Mesenteric fat pad (tissue), 1 donor: ENCODE data around the gene ALDH3A1. TPM values are rescaled to one million over a fixed set of nuclear protein-coding genes. Genes with fewer than 3 reads are reported as not detected.

ENCODE experiments used
- DNase-seq: peaks from one replicate; pipeline ENCODE4 v3.0.0-alpha.2; 2020; ENCODE audit warnings: low spot score
- total RNA-seq: library from RNA; stranded (reverse); fragmentation: NEBNext Ultra II Directional; extraction: Animal tissue kit (Norgen Biotek cat#: 25700); gene quantifications from one replicate; pipeline ENCODE4 v1.2.1, GENCODE V29; 2021
- donor health status: DM: yes; HTN: yes; CAD: no.

Gene ALDH3A1
- total RNA-seq, 1 donor from 2014 or later: 1.3 TPM

DNA sequence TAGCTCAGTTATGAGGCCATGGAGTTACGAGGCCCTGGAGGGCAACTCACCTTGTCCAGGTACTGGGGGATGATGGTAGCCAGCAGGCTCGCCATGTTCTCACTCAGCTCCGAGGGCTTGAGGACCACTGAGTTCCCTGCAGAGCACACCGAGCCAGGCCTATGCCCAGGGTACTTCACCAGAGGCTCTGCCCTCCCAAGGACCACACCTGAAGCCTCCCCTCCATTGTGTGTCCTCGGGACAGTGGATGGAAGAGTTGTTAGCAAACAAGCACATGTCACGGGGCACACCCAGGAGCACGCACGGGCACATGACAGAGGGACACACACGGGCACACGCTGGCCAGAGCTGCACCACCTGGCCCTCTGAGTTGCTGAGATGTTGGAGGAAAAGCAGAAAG lies 5.6 kb downstream of the ALDH3A1 start:
- no peak for DNase-seq

DNA sequence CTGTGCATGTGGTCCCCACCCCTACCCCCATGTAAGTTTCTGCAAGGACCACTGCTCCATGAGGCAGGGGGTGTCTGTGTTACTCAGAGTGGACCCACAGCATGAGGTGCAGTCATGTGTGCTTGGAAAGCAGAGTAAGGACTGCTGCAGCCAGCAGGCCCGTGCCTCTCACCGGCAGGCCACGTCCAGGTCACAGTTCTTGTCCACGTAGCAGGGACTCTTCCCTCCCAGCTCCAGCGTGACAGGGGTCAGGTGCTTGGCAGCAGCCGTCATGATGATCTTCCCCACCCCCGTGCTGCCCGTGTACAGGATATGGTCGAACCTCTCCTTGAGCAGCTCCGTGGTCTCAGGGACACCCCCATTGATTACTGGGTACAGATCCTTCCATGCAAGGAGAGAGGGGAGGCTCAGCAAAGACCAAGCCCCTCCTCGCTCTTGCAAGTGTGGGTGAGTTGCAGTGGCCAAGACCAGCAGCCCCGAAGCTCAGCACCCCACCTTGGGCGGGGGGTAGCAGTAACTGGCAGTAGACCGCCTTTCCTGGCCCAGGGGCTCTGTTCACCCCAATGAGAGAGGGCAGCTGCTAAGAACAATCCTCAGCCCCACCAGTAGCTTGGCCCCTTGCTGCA lies 6.2 kb downstream of the ALDH3A1 start:
- DNase-seq: no peak

DNA sequence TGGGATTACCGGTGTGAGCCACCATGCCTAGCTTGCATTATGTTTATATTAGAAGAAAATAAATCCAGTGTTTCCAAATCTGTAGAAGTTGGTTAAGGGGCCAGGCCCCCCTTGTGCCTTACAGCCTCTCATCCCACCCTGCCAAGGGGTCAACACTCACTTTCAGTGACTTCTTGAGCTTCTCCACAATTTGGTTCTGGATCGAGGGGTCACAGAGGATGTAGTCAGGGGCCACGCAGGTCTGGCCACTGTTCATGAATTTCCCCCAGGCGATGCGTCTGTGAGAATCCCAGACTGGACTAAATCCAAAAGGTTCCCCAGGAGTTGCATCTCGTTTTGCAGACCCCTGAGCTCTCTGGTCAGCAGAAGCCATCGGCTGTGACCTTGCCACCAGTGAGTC lies 7.2 kb downstream of the ALDH3A1 start:
- DNase-seq: no peak

DNA sequence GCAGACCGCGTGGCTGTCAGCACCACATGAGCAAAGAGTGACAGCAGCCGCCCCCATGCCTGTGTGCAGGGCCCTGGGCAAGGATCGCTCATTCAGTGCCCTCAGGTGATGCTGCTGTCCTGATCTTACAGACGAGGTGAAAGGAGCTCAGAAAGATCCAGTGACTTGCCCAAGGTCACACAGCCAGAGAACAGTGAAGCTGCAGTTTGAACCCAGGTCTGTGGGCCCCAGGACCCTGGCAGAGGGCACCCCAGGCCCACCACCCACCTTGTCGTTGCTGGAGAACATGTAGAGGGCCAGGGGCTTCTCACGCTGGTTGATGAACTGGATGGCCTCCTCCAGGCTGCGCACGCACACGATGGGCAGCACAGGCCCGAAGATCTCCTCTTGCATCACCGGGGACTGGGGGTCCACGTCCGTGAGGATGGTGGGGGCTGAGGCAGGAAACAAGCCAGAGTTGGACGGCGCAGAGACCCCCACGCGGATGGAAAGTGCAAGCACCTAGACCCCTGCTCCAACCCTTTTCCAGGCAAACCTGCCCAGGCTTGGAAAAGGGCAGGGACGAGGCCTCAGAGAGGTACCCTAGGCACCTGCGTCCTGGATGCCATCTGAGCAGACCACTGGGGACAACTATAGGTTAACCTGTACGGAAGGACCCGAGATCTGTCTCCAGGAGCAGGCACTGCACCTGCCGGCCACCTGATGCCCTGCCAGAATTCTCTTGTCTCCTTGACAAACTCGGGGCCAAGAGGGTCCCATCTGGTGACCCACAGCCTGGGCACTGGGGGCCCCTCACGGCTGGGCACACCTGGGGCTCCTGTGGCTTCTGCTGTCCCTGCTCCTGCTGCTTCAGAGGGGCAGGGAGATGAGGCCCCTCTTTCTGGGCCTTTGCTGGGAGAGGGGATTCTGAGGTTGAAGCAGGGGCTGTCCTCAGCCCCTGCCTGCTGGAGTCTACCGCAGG lies 8.6 kb downstream of the ALDH3A1 start:
- DNase-seq: no peak

DNA sequence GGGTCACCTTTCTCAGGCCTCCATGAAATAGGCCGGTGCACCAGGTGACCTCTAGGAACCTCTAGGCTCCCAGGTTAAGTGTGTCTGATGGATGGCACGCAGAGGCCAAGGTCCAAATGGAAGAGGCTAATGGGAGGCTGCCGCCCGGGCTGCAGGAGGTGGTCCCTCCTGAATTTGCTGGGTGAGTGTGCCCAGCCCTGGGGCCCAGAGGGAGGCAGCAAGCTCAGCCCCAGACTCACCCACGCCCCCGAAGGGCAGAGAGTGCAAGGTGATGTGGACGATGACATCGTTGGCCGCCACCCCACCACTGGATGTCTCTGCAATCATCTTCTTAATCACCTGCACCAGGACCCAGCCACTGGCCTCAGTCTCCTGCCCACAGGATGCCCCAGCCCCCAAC lies 9.3 kb downstream of the ALDH3A1 start:
- DNase-seq: no peak

DNA sequence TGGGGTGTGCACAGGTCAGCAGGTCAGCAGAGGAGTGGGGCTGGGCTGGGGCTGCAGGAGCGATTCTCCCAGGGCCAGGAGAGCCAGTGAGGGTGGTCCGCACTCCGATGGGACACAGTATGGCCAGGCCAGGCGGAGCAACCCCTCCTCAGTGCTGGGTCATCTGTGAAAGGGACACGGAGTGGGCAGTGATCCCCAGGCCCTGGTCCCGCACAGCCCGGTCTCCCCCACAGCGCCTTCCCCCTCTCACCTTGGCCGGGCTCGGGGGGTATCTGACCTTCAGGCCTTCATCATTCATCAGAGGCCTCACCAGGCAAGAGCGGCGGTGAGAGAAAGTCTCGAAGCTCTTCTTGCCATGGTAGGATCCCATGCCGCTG lies 10.0 kb downstream of the ALDH3A1 start:
- no peak for DNase-seq

DNA sequence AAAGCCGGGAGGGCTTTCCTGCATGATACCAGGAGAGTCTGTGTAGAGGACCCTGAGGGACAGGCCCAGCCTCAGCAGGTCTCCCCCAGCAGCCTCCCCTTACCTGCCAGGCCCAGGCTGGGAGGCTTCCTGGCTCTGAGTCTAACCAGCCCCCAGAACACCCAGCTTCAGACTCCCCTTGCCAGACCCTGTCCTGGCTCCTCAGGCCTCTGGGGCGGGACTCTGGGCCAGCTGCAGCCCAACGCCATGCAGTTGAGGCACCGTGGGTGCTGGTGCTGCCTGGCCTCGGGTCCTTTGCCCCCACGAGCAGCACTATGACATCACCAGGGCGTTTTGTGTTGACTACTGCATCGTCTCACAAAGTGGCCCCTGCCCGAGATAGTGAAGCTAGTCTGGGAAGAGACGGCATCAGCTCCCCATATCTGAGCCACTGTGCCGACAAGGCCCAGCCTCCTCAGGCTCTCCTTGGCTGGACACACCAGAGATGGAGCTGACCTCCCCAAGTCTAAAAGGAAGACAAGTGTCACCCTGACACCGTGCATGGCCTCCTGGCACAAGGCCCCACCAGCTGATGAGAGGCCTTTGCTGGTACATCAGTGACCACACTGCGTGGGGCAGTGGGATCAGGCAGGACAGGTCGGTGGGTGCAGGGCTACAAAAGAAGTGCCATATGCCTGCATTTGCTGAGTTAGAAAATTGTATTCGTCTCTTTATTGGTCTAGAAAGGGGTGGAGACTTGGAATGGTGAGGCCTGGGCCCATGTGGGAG lies 10.6 kb downstream of the ALDH3A1 start:
- no peak for DNase-seq

DNA sequence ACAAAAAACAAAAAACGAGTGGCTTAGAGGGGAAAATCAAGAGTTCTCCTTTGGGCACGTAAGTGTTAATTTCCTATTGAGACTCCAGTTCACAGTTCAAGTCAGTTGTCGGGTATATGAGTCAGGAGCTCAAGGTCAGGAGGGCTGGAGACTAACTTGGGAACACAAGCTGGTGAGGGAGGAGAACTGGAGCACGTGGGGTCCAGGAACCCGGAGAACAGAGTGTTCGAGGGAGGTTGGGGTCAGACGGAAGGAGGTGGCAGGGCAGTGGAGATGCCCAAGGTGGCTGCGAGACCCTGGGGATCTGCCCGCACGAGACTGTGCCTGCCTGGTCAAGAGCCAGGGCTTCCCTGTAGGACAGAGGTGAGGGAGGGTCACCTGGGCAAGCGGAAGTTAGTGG lies 12.0 kb downstream of the ALDH3A1 start:
- no peak for DNase-seq

DNA sequence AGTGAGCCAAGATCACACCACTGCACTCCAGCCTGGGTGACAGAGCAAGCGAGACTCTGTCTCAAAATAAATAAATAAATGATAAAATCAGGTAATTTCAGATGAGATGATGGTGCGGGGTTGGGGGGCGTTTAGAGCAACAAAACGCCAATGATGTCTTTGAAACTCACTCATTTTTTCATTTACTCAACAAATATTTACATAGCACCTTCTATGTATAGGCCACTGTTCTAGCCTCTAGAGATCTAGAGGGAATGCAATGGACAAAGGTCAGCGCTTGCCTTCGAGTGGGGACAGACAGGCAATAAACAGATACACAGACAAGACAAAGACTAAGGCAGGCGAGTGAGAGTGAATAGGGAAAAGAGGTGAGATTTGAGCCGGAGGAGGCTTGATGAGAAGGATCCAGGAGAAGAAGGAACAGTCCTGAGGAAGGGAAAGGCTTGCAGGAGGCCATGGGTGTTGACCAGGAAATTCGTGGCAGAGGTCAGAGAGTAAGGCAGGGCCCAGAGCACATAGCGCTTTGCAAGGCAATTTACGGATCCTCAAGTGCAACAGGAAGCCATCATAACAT lies 14.1 kb downstream of the ALDH3A1 start:
- DNase-seq: no peak

DNA sequence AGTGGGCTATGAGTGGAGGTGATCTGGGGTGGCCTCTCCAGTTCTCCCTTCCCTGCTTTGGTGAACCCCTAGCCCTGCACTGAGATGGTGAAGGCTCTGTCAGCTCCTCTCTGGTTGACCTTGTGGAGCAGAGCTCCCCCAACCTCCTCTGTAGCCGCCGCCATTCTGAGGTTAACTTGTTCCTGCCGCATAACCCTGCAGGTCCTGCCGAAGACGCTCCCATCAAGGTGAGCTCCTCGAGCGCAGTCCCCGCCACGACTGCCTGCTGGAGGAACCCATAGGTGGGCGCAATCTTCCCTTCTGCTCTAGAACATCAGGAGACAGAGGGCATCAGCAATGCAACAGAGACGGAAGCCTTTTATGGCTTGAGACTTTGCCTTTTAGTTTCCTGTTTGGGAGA lies 16.5 kb downstream of the ALDH3A1 start:
- DNase-seq: no peak

DNA sequence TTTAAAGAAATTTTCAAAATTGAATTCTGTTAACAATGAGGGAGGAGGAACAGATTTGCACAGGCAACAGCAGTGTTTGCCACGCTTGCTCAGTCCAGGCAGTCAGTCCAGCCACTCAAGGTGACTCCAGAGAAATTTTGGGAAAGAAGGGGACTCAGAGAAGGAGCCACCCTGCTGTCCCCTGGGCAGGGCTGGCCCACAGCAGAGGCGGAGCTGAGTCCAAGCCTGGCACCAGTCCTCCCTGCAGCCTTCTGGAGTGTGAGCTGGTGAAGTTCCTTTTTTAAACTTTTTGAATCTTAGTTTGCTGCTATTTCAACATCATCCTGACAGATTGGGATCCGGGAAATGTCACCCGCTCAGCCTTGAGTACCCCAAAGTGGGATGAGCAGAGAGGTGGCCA lies 17.3 kb downstream of the ALDH3A1 start:
- DNase-seq: no peak

DNA sequence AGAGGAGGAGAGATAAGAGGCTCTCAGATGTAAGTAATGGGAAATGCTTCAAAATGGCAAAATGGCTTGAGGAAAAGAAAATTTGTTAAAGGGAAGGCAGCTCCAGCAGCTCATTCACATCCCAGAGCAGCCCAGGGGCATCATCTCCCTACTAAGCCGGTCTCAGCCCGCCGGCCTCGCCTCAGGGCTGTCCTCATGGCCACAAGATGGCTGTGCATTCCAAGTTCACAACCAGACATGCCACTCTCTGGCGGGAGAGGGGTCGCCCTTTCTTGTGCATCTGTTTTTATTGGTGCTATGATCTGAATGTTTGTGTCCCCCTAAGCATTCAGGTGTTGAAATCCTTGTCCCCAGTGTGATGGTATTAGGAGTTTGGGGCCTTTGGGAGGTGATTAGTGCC lies 18.2 kb downstream of the ALDH3A1 start:
- DNase-seq: no peak

DNA sequence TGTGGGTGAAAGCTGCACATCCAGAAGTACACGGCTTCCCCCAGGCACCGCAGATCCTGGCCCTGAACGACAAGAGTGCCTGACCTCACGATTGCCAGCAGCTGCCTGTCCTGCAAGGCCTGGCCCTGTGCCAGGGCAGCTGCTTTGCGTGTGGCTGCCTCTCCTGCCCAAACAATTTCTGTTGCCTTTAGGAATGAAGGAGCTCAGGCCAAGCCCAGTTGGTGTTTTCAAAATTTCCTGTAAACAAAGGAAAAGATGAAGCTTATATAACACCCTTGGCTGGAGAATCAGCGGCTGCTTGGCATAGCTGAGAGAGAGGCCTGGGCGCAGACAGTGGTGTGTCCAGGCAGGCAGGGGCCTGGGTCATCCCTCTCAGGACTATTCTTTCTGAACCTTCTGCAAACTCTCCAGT lies 20.0 kb downstream of the ALDH3A1 start:
- DNase-seq: no peak

DNA sequence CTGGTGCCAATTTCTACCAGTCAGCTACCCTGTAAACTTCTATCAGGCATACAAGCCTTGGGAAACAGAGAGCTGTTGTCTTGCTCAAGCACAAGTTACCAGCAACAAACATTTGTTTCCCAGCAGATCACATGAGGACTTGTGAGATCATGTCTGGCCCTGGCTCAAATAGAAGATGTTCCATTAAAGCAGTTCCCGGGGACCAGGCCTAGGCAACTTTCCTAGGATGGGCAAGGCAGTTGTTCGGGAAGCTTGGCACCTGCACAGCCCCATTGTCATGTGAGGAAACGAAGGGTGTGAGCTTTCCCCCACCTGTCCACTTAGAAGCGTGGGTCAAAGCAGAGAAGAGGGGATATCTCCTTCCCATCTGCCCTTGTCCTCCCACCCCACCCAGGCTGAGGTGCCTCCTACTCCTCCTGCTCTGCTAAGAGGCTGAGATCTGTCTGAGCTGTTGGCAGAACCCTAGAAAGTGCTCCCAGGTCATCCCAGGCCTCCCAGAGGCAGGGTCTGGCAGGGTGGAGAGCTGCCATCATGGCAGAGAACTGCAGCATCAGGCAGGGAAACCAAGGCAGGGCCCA lies 20.5 kb downstream of the ALDH3A1 start:
- no peak for DNase-seq

DNA sequence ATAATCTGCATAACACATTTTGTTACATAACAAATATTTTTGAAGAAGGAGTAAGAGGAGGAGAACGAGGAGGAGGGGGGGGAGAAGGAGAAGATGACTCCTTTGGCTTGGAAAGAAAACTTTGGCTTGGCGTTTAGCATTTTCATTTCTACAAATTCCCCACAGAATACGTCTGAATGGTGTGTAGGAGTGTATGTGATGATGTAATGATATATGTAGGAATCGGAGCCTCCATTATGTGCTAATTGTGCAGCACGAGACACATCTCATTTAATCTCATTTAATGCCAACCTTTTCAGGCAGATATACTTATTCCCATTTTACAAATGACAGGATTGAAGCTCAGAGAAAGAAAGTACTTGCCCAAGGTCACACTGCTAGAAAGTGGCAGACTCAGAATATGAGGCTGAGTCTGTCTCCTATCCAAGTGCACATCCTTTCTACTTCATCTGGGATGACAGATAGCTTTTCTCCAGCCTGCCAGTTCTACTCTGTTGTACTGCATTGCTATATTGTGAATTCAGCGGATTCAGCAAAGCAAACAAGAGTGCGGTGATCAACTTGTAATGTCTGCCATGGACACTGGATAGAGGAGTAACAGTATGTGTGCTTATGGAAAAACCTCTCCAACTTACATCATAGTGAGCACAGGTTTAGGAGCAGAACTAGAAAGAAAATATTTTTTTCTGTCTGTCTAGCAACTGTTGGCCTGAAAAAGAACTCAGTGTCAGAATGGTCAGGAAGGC lies 21.3 kb downstream of the ALDH3A1 start:
- no peak for DNase-seq

DNA sequence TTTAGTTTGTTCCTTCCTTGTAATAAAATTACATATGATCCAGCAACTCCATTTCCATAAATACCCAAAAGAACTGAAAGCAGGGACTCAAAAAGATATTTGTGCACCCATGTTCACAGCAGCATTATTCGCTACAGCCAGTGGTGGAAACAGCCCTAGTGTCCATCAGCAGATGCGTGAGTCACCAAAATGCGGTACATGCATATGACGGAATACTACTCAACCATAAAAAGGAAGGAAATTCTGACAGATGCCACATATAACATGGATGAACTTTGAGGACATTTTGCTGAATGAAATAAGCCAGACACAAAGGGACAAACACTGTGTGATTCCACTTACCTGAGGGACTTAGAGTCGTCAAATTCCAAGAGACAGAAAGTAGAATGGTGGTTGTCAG lies 22.6 kb downstream of the ALDH3A1 start:
- DNase-seq: no peak

DNA sequence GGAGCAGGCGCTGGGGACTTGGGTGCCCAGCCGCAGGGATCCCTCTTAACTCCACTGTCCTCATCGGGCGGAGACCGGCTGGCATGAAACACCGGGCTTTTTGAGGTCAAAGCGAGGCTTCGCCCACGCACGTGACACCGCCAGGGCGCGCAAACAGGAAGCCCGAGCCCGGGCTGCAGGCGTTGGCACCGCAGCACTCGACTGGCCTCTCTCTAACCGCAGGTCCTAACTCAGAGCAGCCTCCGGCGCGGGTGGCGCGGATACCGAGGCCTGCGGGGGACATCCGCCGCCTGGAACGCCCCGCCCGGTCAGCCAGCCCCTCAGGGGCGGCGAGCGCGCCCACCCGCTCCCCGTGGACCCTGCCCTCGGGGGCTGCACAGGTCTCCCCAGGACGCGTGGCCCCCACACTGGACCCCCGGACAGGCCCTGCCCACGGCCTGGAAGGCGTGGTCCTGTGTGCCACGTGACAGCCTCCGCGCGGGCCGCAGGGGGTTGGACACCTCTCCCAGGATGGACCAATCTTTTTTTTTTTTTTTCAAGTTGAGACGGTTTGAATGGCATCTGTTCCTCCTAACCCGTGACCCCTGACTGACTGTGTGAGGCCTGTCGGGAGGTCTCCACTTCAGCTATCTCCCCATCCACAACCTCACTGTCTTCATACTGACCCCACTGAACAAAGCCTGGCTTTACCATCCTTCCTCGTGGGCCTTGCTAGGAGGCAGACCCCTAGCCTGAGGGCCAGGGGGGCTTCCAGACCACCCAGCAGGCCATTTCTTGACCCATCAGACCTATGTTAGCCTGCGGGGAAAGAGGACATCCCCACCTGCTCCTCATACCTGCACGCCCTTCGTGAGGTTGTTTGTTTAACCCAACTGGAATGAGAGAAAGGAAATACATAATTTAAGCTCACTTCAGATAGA lies 23.3 kb downstream of the ALDH3A1 start:
- DNase-seq: no peak

DNA sequence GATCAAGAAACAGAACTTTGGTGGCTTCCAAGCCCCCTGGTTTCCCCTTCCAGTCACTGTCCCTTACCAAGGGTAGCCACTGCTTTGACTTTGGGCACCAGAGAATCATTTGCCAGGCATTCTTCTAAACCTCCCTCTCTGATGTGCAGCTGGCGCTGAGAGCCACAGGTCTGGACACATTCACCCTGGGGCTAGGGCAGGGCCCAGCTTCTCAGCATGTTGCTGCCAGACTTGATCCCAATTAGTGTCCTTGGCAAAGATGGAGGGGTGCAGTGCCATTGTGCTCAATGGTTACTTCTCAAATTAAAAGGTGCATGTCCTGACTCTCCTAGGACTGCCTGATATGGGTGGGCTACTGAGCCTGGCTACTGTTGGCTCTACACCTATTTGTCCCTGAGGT lies 24.1 kb downstream of the ALDH3A1 start:
- no peak for DNase-seq

DNA sequence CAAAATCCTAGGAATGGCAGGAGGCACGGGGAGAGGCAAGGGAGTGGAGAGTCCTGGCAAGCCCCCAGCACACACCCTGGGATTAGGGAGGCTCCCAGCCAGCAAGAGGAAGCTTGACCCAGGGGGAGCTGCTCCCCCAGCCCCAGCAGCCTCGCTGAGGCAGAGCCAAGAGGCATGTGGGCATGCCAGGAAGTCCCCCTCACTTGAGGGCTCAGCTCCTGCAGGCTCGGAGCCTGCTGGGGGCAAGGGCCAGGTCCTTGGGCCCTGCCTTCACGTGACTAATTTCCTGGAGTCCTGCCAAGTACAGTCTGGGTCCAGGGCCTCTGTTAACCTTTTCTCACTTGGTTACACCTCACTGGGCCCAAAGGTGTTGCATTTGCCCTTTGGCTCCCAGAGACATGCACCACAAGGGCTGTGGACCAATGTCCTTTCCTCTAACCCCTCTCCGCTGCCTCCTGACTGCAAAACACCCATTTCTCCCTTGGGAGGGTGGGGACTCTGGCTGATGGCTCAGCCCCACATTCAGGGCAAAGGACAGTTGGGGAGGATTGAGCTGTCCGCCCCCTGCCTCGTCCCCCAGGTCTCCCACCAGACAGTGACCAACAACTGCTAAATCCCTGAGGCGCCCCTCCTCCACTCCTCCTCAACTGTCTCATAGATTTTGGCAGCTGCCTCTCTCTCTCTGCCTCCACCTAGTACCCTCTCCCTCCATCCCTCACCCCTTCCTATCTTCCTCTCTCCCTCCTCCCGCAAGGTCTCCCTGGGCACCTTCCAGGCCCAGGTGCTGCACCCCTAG lies 27.3 kb downstream of the ALDH3A1 start:
- DNase-seq: no peak
